Measurements from ENCODE around the gene RRAS2.
A peak's percentile ranks its signal among the peaks of the same experiment; 100 is the strongest.
"Not testable (repeated sequence)": the region's sequence is repeated elsewhere in the genome, so short reads cannot be mapped to it uniquely, and the experiment has no call there.

Gene RRAS2

DNA sequence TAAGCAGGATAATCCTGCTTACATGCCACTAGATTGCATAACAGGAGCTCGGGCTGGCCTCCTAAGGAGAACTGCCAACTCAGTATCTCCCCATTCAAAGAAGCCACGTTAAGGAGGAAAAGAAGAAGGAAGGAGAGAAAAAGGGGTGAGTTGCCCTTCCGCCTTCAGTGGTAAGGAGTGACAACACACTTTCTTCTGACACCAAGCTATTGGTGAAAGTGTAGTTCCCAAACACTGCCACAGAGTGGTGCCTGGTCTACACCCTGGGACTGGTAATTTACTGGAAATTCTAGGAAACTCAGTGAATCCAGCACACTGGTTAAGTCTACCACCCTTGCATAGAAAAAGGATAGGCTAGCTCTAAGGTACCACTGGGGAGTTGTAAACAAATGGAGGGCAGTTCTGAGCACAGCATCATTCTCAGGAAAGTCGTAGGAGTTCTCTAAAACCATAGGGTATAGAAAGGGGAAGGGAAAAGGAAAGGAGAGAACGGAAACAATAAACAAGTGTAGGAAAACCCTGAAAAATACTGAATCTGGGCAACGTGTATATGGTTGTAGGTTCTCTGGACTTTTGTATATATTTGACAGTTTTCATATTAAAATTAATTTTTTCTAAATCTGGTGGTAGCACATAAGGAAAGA lies 58.2 kb downstream of the RRAS2 start:
- peak; percentile 64 for DNase-seq

- DNase-seq: no peak
Observed at GRCh38 chr11:14299921-14300320, 59.1 kb downstream of the RRAS2 start.

- DNase-seq: no peak
Observed at GRCh38 chr11:14290422-14290821, 68.6 kb downstream of the RRAS2 start.

GRCh38 chr11:14288189-14288935 lies 70.6 kb downstream of the RRAS2 start:
- DNase-seq: peak; percentile 11

DNA sequence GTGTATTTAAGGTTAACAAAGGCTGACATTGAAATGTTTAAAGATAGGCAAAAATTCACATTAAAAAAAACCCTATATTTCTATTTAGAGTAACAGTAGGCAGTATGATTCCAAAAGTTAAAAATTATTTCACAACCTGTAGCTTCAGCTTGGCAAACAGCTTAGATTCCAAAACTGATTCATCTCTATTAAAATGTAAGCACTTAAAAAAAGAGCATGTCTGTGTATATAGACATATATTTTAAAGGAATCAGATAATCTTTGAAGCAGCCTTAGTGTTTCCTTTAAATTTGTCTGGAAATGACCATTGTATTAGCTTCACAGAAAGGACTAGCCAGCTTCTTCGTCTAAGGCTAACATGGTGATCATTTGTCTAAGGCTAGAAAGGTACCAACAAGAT lies 80.1 kb downstream of the RRAS2 start:
- not testable (repeated sequence) for DNase-seq

- no peak for DNase-seq
Observed at GRCh38 chr11:14275076-14275475, 83.9 kb downstream of the RRAS2 start.

GRCh38 chr11:14273895-14274294 lies 85.1 kb downstream of the RRAS2 start:
- DNase-seq: no peak

GRCh38 chr11:14270690-14271542 lies 88.1 kb downstream of the RRAS2 start:
- peak; percentile 26 for DNase-seq

- DNase-seq: no peak
Observed at GRCh38 chr11:14269692-14270573, 89.0 kb downstream of the RRAS2 start.

DNA sequence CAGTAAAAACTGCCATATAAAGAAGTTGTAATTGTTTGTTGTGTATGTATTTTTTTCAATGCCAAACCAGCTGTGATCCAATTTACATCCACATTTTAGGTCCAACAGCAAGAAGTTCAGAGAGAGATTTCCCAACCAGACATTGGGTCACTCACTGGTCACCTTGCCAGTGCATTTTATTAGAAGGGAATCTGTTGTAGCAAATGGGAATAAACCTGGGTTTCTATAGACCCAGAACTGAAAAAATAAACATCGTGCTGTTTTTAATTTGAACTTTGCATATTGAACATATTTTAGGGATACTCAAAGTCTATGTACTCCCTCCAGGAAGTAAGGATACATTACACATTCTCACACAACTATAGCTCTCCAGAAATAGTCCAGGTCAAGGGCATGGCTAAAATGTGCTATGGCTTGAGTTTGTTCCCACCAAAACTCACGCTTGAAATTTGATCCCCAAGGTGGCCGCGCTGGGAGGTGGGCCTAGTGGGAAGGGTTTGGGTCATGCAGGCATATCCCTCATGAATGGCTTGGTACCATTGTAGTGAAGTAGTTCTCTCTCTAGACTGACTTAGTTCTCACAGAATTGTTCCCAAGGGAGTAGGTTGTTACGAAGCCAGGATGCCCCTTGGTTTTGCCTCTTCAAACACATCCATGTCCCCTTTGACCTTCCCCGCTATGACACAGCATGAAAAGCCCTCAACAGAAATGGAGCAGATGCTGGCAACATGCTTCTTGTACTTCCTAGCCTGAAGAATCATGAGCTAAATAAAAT lies 90.9 kb downstream of the RRAS2 start:
- no peak for DNase-seq

- no peak for DNase-seq
Observed at GRCh38 chr11:14266622-14267021, 92.4 kb downstream of the RRAS2 start.

DNA sequence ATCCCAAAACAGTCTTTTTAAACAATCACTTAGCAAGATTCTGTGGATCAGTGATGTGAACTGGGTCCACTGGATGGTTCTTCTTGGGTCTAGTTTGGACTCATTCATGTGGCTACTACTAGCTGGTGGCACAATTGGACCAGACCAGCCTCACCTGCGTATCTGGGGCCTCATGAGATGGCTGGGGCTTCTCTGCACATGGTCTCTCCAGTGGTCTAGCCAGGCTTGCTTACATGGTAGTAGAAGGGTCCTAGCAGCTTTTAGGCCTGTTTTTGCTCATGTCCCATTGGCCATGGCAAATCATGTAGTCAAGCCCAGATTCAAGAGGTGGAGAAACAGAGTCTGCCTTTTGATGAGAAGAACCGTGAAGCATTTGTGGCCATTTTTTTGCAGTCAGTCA lies 94.0 kb downstream of the RRAS2 start:
- no peak for DNase-seq

GRCh38 chr11:14262271-14262846 lies 96.6 kb downstream of the RRAS2 start:
- no peak for DNase-seq

GRCh38 chr11:14261066-14261465 lies 97.9 kb downstream of the RRAS2 start:
- DNase-seq: no peak

DNA sequence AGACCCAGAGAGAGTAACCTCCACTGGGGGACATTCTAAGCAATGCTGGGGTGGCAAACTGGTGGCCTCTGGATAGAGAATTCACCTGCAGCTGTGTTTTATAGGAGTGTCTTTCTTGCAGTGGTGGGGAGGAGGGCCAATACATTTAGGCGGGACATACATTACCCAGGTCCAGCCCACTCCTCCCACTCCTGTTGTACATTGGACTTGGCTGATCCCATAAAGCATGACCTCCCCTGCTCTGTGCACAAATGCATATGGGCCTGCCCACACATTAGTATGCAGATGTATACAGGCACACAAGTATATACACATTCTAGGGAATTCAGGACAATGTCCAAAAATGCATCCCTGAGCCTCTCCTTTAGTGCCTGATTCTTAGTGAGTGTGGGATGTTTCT lies 99.1 kb downstream of the RRAS2 start:
- no peak for DNase-seq

- no peak for DNase-seq
Observed at GRCh38 chr11:14259186-14259784, 99.7 kb downstream of the RRAS2 start.

DNA sequence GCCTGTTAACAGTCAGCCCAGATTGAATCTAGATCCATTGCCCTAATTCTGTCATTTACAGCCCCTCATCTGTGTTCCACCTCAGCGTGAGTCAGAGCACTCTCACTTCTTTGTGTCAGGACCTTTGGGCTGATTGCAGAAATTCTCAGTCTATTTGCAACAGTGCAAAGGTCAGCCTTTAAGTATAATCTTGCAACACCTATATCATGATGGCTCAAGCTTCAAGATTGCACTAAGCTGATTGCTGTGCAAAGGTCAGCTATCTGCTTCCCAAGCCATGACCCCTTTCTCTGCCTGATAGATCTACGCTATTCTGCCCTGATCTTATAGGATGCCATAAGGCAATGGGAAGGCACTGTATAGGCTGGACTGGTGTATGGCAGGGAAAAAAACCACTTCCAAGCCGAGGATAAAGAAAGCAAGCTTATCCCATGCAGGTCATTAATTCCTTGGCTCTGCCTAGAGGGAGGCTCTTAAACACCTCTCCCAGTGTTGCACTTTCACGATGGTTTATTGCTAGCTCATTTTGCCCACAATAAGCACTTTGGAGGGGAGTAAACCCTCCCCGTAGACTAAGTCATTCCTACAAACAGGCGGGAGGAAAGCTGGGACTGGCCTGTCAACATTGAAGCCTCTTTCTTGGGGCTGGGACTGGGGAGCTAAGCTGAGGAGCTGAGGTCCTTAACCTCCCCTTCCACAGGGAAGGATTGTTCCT lies 100.6 kb downstream of the RRAS2 start:
- DNase-seq: no peak

DNA sequence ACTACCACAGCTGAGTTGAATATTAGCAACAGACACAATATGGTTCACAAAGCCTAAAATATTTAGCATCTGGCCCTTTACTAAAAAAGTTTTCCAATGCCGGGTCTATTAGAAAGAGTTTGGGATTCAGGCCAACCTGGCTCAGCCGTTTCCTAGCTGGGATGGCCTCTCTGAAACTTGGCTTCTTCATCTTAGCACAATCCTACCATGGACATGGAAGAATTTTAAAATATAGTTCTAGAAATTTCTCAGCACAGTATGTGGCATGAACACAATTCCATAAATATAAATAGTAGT lies 103.8 kb downstream of the RRAS2 start:
- no peak for DNase-seq

GRCh38 chr11:14254533-14255237 lies 104.3 kb downstream of the RRAS2 start:
- DNase-seq: no peak

- DNase-seq: no peak
Observed at GRCh38 chr11:14253840-14254239, 105.1 kb downstream of the RRAS2 start.

Measured in CD4-positive, alpha-beta T cell treated with Interleukin-4 for 4 hours (primary cell).